NAMALWA (cell line): ENCODE data around the gene RINL.

Experiments
- DNase-seq: peaks from one replicate; pipeline ENCODE4 v3.0.0-alpha.2; 2015; ENCODE audit warnings: low spot score

Gene RINL, protein sequence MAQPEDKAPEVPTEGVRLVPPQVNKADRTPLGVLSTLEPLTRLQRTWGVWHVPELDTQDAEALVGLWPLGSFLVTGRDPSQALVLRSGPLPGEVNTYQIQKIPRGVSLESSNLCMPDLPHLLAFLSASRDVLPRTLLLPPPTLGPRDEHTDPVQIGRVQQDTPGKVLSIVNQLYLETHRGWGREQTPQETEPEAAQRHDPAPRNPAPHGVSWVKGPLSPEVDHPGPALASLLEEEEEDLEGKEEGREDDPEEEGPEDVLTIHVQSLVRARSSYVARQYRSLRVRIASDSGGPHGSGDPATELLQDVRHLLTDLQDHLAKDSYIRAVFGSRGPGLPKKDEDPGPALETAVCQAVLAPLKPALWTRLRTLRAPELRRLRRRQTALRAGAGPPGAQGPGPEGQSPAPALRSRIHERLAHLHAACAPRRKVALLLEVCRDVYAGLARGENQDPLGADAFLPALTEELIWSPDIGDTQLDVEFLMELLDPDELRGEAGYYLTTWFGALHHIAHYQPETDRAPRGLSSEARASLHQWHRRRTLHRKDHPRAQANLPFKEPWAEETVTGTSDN

DNA sequence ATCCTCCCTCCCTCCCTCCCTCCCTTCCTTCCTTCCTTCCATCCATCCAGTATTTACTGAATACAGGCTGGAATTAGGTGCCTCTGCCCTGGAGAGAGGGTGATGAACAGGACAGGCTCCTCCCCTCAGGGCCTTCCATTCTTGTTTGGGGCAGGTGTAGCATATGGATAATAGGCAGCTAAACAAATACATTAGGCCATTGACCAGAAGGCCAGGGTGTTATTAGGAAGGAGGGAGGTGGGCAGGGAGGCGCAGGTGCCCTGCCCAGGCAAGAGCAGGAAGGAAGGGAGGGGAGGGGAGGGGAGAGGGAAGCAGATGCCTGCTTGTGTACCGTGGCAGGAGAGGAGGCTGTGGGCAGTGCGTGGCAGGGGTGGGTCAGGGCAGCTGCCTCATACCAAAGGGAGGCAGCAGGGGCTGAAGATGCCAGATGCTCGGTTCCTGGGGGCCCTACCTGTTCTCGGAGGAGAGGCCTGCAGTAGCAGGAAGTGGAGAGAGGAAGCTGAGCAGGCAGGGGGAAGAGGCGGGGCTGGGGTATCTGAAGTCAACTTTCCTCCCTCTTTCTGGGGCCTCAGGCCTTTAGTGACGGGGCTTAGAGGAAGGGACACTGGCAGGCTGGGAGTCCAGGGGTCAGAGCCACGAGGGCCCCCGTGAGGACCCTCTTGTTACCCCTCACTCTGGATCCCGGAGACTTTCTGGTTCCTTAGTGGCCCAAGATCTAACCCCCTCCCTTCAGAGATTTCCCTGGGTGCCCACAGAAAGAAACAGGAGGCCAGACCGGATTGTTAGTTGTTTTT, at the start of gene RINL:
RINL (minus strand) TSS at position 495 of the 794 bp plus-strand sequence. CDS start 1,533 bp downstream, outside the sequence.
- DNase-seq, result peak; percentile 73

DNA sequence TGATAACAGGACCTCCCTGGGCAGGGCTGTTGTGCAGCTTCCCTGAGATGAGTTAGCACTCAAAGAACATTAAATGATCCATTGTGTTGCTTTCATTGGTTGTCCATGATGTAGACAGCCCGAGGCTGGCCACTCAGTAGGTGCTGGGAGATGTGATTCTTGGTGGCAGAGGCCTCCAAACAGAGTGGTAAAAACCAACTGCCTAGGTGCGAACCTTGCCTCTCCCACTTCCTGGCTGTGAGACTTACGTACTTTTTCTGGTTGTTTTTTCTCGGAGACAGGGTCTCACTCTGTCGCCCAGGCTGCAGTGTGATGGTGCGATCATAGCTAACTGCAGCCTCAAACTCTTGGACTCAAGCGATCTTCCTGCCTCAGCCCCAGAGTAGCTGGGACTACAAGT, 46.3 kb upstream of the RINL start:
- DNase-seq, result no peak

GRCh38 chr19:38922482-38922881, 44.4 kb upstream of the RINL start:
- no peak for DNase-seq

- no peak for DNase-seq
These were observed 43.6 kb upstream of the RINL start for GRCh38 chr19:38921420-38922274.

GRCh38 chr19:38920602-38921419, 42.7 kb upstream of the RINL start:
- DNase-seq, result no peak

DNA sequence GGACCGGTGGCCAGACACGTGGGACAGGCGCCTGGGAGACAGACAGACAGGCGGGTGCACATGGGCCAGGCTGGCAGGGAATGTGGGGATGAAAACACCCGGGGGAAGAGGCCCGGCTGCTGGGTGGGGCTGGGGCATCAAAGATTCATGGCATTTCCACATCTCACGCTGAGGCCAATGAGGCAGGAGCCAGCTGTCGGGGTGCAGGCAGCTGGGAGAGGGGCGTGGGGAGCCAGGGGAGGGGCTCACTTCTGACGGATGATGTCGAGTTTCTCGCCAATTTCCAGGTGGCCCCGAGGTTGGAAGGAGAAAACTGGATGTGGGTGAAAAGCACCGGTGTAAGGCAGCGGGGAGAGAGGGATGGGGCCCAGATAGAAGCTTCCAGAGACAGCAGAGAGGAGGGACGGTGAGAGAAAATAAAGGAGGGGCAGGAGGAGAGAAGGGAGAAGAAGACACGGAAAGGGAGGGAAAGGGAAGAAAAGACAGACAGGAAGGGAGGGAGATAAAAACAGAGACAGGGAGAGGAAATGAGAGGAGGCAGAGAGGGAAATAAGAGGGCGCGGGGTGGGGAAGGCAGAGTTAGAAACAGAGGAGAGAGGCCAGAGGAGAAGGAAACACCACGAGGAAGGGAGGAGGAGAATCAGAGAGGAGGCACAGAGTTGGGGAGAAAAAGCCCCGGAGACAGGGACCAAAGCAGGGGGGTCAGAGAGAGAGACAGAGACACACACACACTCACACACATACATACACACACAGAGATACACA, 41.9 kb upstream of the RINL start:
- no peak for DNase-seq

GRCh38 chr19:38918526-38918925, 40.5 kb upstream of the RINL start:
- DNase-seq, result no peak

- peak; percentile 36 for DNase-seq
These were observed 39.9 kb upstream of the RINL start for GRCh38 chr19:38917921-38918491.

DNA sequence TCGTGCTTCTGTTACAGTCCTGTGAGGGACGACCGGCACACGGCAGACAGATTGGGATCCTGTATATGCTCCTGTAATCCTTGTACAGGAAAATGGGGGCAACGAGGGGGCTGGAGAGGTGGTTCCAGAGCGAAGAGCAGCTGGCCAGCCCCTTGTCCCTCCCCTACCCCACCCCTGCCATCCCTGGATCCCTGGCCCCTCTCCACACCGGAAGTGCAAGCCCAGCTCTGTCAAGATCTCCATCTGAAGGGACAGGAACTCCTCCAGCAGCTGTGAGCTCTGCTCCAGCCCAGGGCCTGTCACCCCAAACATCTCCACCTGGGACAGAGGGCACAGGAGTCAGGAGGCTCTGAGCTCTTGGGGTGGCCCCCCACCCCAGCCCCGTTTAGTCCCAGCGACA, 39.4 kb upstream of the RINL start:
- no peak for DNase-seq

DNA sequence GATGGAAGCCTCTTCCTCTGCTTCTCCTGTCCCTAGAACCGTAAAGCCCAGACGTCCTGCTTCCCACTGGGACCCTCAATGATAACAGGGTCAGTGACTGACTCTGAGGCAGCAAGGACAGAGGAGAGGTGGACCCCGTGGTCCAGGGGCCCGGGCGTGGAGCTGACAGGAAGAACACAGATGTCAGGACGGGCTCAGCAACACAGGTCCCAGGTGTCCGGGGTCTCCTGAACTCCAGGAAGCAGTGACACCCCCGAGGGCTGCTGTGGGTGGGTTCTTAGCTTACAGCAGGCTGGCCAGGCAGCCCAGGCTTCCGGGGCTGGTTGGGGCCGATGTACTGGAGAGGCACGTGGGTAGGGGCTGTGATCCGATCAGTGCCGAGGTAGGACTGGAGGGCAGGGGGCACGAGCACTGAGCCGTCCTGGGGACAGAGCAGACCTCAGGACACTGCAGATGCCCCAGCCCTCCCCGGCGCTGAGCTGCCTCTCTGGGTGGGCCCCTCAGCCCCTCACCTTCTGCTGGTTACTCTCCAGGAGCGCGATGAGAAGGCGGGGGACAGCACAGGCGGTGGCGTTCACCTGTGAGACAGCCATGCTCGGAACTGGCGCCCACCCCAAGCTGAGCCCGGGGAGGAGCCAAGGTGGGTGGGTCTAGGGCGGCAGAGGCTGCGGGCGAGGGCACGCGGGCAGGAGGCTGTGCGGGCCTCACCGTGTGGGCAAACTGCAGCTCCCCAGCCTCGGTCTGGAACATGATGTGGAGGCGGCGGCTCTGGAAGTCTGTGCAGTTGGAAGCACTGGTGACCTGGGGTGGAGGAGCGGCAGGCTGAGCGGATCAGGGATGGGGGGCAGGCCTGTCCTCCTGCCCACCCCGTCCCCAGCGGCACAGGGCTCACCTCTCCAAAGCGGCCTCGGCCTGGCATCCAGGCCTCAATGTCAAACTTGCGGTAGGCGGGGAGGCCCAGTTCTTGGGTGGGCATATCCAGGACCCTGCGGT, 37.5 kb upstream of the RINL start:
- DNase-seq, result no peak

- no peak for DNase-seq
These were observed 35.9 kb upstream of the RINL start for GRCh38 chr19:38913958-38914357.

DNA sequence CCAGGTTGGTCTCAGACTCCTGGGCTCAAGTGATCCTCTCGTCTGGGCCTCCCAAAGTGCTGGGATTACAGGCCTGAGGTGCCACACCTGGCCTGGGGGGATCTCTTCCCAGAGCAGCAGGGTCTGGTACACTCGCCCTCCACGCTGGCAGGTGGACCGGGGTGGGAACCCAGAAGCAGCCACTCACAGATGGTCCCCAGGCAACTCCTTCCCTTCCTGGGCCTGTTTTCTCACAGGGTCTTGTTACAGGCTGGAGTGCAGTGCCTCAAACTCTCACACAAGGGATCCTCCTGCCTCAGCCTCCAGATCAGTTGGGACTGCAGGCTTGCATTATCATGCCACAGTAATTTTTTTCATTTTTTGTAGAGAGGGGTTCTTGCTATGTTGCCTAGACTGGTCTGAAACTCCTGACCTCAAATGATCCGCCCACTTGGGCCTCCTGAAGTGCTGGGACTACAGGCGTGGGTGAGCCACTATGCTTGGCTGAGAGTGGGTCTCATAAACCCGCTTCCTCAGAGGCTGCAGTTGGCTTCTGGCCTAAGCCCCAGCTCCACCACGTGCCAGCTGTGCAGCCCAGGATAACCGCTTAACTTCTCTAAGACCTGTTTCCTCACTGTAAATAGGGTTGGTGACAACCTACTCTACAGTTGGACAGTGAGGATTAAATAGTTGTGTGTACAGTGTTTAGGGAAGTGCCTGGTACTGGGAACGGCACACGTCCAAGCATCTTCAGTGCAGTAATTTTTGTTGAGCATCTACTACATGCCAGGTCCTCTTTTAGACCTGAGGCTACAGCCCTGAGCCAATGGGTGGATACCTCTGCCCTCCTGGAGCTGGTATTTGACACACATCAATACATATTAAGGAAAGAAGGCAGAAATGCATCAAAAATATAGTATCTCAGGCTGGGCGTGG, 34.8 kb upstream of the RINL start:
- no peak for DNase-seq

DNA sequence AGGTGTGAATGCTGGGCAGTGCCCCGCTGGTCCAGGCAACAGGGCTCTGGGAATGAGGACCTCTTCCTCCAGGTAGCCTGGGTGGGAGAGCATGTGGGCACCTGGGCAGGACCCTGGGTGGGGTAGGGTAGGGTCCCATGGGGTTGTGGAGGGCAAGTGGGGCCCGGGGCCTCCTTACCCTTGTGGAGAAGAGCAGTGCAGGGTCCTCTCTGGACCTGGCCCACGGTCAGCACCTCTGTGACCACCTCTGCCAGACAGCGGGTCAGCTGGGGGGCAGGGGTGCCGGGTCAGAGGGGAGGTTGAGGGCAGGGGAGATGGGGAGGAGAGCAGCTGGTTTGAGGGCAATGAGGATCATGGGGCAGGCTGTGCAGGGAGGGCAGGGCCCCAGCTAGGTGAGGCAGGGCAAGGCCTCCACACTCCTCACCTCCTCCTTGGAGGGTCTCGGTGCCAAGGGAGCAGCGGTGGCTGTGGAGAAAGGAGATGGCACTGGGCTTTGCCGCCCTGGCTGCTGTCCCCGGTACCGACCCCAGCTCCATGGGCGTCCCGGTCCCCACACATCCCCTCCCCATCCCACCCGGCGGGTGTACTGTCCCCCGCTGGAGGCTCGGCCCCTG, 33.4 kb upstream of the RINL start:
- DNase-seq, result no peak

DNA sequence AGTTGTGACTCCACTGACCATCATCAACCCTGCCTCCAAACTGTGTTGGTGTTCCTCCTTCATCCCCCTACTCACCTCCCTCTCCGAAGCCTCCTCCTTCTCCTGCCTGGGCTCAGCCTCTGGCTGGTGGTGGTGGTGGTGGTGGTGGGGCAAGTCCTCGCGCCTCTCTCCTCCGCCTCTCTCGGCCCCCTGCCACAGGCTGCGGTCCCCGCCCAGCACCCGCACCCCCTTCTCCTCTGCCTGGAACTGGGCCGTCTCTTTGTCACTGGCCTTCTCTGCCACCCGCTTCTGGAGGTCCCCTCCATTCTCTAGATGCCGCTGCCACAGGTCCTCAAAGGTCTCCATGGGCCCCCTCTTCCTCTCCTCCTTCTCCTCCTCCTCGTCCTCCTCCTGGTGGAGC, 32.4 kb upstream of the RINL start:
- DNase-seq, result no peak

DNA sequence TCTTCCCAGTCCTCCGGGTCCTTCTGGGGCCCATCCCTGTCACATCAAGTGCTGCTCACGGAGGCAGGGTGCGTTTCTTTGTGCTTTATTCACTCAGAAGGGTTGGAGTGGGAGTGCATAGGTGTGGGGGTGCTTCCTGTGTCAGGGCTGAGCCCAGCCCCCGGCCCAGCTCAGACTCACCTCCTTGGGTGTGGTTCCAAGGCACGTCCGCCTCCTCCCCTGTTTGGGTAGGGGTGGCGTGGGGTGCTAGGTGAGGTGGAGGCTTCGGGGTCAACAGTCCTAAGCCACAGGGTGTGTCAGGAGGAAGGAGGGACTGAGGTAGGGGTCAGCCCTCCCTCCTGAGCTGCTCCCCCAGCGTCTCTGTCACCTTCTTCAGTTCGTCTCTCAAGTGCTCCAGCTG, 30.8 kb upstream of the RINL start:
- no peak for DNase-seq

- DNase-seq, result no peak
These were observed 29.6 kb upstream of the RINL start for GRCh38 chr19:38907670-38908069.

DNA sequence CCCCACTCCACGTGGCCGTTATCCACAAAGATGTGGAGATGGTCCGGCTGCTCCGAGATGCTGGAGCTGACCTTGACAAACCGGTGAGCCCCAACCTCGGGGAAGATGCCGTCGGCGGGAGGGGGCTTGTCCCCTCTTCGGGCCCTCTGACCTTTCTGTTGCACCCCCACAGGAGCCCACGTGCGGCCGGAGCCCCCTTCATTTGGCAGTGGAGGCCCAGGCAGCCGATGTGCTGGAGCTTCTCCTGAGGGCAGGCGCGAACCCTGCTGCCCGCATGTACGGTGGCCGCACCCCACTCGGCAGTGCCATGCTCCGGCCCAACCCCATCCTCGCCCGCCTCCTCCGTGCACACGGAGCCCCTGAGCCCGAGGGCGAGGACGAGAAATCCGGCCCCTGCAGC, 29.2 kb upstream of the RINL start:
- no peak for DNase-seq
